NCI-H2196 treated with DMSO at 0.1 percent for 48 hours (cell line): ENCODE data around the gene TBX22.
"Not testable (repeated sequence)": the region's sequence is repeated elsewhere in the genome, so short reads cannot be mapped to it uniquely, and the experiment has no call there.

Source experiments
- DNase-seq: peaks from one replicate; lab custom pipeline; 2025; ENCODE audit not compliant: unreplicated experiment; lab: John Stamatoyannopoulos, UW

Gene TBX22

GRCh38 chrX:80014141-80014940 lies at the start of gene TBX22:
Gene TBX22, plus strand, starts transcription at chrX:80014753. Its CDS starts 7,517 bp downstream, at chrX:80022270.
- DNase-seq: no peak

GRCh38 chrX:79975605-79976004 lies 38.9 kb upstream of the TBX22 start:
- DNase-seq: no peak

DNA sequence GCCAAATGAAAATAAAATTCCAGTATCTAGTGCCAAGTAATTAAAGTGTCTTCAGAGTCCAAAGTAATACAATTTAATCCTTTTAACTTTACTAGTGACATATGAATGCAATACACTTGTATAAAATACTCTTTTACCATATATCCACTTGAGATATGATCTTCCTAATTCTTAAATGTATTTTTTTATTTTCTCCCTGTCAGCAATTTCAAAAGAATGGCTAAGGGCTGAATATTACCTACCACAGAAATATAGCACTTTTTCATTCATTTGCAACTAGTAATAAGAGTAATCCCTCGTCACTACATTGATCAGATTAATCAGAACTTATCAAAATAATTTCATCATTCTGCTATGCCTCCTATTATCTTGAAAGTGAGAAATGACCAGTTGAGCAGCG lies 10.1 kb upstream of the TBX22 start:
- DNase-seq: no peak

DNA sequence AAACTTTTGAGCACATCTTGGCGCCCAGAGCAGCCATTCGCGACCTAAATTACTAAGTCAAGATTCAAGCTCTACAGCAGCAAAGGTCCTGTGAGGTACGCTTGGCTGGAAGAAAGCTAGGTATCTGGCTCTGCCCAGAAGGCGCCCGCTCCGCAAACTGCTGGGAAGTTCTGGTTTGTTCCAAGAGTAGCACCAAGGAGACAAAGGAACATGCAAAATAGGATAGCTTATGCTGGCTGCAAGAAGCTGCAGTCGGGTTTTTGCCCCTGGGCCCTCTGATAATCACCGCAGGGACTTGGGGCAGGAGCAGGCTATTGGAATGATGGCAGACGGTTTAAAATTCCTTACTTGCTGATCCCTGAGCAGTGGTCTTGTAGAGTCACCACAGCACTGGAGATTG lies 3.0 kb upstream of the TBX22 start:
- DNase-seq: no peak

- no peak for DNase-seq
Observed at GRCh38 chrX:80016182-80016581, 1.6 kb downstream of the TBX22 start.

DNA sequence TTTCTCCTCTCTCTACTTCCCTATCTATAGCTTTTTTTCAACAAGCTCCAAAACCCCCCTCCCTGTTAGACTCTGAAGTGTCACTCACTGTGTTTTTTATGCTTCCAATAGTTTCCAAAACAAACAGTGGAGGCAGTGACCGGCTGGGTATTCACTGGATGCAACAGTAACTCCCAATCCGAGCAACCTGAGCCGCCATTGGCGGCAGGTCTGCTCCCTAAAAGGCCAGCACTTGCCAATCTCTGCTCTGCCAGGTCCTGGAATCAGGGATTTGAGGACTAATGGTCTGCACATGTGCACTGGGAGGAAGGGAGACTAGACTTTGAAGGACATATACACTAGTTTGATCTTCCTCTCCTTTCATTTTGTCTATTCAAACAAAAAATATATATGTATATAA lies 7.1 kb downstream of the TBX22 start:
- DNase-seq: no peak

- DNase-seq: no peak
Observed at GRCh38 chrX:80022363-80023031, 7.9 kb downstream of the TBX22 start.

- no peak for DNase-seq
Observed at GRCh38 chrX:80026116-80026515, 11.6 kb downstream of the TBX22 start.

GRCh38 chrX:80066156-80066555 lies 51.6 kb downstream of the TBX22 start:
- not testable (repeated sequence) for DNase-seq

DNA sequence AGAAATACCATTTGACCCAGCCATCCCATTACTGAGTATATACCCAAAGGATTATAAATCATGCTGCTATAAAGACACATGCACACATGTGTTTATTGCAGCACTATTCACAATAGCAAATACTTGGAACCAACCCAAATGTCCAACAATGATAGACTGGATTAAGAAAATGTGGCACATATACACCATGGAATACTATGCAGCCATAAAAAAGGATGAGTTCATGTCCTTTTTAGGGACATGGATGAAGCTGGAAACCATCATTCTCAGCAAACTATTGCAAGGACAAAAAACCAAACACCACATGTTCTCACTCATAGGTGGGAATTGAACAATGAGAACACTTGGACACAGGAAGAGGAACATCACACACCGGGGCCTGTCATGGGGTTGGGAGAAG lies 61.1 kb downstream of the TBX22 start:
- not testable (repeated sequence) for DNase-seq
